Stimulated activated CD4-positive, alpha-beta T cell treated with anti-CD3 and anti-CD28 coated beads, TNF-alpha, amount 100 ng/mL, for 1 hour (primary cell): ENCODE results near the gene MORN1.

Experiments
- DNase-seq, 3 donors: peaks; one replicate each; pipeline ENCODE4 v3.0.0-alpha.2; 2020; ENCODE audit warnings: low read depth in 3 of 3, low spot score in 1 of 3

The MORN1 gene

DNA sequence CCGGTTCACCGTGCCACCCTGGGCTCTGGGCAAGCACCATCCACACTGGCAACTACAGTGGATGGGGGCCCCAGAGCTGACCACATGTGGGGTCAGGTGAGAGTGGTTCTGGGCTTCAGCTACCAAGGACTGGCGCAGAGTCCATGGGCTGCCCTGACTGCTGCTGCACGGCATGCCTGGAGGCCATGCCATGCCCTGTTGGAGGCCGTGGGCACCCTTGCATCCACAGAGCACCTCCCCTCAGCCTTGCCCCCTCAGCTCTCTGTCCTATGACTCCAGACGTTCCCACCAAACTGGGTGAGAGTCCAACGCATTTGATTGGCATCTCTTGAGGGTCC, 15.5 kb downstream of the MORN1 start:
- DNase-seq, result no peak

DNA sequence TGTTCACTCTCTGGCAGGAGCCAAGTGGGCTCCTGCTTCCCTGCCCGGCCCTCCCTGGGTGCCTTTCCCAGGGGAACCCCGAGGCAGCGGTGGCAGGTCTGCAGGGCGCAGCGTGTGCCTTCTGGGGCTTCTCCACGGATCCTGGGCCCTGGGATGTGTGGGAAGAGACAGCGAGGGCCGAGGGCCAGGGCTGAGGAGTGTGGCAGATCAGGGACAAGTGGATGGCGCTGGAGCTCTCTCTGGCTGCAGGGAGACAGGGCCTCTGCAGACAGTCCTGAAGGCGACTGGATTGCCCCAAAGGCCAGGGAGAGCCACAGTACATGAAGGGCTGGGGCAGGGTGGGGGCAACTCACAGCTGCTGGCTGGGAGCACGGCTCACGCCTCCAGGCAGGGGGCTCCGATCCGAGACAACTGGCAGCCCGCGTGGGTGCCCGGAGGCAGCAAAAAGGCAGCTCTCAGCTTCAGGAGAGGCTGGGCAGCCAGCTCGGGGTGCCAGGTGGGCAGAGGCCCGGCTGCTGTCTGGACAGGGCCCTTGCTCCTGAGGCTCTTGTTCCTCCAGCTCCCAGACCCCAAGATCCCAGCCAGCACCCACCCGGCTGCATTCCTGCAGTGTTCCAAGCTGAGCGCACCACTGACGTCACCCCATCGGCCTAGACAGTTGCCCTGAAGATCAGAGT, 16.0 kb downstream of the MORN1 start:
- DNase-seq, result no peak

DNA sequence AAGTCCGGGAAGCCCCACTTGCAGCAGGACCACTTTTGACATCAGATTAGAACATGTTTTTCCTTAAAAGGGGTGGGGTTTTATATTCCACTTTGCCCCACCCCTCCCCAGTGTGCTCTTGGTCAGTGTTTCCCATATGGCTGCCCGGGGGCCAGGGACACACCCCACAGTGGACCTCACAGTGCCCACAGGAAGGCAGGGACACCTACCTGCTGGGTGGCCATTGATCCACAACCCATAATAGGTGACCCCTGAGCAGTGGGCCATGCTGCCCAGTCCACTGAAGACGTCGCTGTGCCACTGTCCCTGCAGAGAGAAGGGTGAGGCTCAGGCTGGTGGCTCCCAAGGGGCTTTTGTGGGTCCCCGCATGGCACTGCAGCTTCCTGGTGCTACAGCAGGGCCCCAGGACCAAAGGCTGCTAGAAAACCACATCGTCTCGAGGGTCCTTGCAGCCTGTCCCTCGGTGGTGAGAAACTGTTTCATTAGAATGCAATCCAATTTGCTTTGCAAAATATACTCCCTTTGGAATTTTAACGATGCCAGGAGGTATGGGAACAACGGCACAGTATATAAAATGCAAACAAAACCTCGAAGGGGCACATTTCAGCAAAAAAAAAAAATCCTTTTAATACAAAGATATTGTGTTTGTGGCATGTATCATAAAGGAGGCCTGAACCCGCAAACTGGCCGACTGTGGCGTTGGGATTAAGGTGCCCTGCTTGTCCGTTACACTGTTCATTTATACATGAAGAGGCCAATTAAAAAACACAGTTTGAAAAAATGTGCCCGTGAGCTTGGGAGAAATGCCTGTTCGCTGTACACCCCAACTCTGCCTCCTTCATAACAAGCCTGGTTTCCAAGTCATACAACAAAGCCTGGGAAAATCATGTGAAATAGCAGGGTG, 16.9 kb downstream of the MORN1 start:
- no peak for DNase-seq

DNA sequence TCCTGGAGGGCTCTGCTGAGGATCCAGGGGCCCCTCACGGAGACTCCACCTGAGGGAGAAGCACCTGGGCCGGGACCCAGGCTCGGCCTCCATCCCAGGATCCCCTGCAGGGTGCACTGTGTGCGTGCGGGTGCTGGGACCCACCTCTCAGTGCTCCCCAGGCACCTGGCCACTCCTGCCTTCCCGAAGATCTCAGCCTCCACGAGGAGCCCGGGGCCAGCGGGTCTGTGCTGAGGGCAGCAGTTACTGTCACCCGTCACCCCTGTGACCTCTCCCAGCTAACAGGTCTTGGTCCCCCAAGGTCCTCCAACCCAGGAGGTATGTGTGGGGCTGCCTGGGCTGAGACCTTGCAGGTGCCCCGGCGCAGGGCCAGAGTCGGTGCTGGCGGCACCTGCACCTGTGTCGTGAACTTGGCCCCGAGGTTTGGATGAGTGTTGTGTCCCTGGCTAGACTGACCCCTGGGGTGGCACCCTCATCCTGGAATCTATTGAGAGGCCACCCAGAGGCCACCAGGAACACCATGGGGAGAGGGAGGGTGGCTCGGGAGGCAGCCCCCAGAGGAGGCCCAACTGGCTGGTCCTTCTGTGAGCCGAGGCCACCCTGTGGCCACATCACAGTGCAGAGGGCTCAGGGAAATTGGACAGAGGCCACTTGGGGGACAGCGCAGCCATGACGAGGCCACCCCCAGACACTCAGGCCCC, 17.7 kb downstream of the MORN1 start:
- no peak for DNase-seq

DNA sequence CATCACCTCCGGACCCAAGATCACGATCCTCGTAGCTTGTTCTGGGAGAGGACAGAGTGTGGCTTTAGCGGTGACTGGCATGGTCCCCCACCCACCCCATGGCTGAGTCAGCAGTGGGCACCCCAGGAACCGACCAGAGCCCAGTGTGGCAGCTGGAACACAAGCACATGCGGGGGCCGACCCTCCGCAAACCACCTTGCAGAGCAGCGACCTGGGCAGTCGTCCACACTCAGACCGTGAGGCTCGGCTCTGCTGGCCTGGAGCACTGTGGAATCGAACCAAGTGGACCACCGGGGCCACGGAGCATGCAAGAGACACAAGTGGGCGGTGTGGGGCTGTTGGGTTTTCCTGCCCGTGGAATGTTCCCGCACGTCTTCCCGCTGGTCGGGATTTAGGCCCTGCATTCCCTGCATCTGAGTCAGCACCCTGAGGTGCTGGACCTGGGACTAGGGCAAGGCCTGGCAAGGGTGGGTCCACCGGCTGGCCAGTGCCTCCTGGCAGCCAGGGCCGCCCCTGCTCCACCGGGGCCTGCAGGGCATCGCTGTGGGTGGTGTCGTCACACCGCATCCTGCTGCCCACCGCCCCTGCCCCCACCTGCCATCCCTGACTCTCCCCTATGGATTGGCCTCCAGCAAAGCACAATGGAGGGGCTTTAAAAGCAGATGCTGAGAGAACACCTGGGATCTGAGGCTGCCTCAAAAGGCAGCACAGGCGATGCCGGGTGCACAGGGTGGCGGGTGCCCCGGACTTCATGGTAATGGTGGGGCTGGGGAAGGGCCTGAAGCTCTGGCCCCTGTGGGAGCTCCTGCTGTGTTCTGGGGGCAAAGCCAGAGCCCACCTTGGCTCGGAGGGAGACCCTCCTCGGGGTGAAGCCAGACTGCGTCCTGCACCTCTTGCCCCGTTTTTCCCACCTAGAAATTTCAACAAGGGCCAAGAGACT, 18.5 kb downstream of the MORN1 start:
- DNase-seq, result no peak

DNA sequence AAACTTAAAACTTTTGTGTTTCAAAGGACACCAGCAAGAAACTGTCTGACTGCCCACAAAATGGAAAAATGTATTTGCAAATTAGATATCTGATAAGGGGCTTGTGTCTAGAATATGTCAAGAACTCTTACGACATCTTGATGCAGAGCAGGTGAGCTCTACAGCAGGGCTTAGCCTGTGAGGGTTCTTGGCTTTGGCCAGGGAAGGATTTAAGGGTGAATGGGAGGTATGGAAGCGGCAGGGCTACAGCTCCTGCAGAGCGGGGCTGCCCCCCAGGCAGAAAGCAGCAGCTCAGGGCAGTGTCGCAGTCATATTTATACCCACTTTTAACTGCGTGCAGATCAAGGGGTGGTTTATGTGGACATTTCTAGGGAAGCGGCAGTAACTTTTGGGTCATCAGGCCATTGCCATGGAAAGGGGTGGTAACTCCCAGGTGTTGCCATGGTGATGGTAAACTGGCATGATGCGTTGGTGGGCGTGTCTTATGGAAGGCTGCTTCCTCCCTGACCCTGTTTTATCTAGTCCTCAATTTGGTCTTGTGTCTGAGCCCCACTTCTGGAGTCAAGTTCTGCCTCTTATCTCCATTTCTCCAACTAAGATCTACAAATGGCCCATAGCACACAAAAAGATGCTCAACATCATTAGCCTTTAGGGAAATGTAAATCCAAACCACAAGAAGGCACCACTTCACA, 23.2 kb downstream of the MORN1 start:
- DNase-seq, result no peak

DNA sequence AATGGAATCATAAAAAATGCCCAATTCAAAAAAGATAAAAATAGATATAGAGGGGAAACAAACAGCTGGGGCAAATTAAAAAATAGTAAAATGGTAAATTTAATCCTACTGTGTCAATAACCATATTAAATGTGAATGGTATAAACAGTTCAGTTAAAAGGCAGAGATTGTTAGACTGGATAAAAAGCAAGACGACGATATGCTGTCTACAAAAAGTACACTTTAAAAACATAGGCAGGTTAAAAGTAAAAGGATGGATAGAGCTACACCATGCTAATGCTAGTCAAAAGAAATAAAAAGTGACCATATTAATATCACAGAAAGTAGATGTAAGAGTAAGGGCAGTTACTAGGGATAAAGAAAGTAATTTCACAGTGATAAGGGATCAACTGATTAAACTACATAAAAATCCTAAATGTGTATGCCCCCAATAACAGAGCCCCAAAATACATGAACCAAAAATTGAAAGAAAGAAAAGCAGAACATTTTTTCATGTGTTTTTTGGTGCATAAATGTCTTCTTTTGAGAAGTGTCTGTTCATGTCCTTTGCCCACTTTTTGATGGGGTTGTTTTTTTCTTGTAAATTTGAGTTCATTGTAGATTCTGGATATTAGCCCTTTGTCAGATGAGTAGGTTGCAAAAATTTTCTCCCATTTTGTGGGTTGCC, 27.4 kb downstream of the MORN1 start:
- no peak for DNase-seq

DNA sequence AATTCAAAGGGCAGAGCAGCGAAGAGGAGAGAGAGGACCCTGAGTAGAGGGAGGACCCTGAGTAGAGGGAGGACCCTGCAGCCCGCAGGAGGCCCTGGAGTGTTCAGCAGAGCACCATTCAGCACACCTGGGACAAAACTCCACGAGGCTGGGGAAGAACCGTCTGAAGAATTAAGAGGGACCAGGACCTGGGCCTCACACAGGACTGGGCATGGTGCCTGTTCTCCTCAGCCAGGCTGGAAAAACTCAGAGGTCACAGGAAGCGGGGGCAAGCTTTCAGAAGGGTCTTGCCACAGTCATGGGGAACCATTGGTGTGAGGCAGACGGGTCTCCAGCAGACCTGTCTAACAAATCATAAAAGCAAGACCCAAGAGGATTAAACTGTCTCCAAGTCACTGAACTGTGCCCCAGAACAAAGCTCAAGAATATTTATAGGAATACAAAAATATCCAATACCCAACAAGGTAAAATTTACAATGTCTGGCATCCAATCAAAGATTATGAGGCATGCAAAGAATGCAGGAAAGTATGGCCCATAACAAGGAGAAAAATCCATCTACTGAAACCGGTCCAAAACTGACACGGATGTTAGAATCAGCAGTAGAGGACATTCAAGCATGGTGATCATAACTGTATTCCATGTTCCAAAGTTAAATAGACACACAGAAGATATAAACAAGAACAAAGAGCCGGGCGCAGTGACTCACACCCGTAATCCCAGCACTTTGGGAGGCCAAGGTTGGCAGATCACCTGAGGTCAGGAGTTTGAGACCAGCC, 30.6 kb downstream of the MORN1 start:
- DNase-seq, result no peak

DNA sequence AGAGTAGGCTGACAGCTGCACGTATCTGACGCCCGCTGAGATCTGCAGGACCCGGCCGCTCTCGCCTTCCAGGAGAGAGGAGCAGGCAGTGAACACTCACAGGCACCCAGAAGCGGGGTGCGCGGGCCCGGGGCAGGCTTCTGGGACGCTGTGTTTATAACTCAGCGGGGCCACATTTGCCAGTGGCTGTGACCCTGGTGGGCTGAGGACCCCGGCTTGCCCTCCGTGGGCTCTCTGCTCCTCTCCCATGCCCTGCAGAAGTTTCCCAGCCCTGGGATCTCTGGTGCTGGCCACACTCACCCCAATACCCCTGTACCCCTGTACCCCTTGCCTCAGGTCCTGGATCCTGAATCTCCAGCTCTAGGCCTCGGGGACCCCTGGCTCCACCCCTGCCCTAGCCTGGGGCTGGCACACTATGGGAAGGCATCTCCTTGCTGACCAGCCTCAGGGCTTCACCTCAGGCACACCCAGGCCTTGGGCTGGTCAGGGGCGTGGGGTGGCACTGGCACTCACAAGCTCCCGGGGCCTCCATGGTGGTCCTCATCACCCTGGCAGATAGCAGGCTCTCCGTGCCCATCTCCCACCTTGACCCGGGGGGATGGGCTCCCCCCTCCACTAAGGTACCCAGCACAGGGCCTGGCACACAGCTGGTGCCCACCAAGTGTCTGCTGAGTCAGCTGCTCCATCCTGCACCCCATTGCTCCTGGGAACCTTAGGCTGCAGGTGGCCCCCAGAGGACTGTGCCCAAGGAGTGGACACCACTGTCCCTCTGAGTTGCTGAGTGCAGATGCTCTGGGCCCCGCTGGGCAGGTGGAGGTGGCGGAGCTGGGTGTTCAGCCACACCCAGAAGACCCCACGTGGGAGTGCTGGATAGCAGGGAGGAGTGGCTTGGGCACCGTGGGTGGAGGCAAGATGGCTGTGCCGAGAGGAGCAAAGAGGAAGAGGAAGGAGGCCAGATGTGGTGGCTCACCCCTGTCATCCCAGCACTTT, 32.4 kb downstream of the MORN1 start:
- DNase-seq, result no peak

DNA sequence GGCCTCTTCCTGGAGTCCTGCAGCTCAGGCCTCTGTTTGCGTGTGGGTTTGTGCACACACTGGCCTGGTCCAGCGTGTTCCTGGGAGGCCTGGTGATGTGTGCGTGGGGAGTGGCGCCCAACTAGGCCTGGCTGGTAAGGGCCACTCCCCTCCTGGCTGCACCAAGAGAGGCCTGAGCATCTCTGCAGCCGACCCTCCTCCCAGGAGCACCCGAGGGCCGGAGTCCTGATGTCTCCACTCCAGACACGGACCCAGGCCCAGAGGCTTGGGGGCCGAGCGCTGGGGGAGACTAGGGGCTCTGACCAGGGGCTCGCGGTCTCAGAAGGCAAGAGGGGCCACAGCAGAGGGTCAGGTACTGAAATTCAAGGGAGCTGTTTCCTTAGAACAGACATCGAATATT, 33.3 kb downstream of the MORN1 start:
- no peak for DNase-seq

DNA sequence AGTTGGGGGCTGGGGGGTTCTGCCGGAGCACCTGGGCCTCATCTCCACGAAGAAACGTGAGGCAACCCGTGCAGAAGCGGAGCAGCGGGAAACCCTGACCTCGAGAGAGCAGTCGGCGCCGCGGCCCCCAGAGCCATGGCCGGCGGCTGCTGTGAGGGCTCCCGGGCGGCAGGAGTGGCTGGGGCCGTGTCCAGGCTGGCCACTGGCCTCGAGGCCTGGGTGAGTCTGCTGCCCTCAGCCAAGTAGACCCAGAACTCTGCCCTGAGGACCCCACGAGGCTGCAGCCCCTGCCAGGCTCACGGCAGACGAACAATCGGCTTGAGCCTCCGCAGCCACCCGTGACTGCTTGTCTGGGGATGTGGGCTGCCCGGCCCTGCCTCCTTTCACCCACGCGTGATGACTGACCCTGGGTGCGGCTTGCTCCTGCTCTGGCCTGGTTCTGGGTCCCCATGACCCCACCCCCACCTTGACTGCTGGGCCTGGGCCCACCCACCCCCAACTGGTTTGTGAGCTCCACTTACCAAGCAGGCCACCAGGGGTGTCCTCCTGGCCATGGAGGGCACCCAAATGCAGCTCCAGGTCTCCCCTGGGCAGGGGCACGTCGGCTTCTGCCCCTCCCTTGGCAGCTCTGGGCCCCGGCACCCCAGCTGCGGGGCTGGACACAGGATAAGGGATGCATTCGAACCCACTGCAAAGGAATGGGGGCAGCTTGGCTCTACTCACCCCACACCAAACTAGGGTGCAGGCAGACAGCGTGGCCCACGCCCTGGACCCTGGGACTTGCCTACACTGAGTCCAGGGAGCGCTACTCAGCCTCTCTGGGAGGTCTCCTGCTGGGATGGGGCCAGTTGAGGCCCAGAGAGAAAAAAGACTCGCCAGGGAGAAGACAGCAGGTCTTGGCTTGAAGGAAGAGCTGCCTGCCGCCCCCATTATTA, 34.2 kb downstream of the MORN1 start:
- DNase-seq, result no peak

DNA sequence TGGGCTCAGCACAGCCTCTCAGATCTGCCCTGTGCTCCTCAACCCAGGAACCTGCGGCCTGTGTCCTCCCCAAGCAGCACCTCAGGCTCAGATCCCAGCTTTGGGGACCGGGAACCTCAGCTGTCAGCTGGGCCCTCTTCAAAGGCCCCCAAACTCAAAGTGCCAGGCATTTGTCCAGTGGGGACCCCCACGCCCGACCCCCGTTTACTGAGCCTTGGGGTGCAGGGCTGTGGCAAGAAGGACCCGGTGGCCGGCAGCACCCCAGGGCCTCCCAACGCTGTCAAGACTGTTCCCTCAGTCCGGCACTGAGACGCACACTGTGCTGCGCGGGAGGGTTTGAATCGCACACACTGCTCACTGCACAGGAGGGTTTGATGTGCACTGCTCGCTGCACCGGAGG, 35.0 kb downstream of the MORN1 start:
- DNase-seq, result no peak

DNA sequence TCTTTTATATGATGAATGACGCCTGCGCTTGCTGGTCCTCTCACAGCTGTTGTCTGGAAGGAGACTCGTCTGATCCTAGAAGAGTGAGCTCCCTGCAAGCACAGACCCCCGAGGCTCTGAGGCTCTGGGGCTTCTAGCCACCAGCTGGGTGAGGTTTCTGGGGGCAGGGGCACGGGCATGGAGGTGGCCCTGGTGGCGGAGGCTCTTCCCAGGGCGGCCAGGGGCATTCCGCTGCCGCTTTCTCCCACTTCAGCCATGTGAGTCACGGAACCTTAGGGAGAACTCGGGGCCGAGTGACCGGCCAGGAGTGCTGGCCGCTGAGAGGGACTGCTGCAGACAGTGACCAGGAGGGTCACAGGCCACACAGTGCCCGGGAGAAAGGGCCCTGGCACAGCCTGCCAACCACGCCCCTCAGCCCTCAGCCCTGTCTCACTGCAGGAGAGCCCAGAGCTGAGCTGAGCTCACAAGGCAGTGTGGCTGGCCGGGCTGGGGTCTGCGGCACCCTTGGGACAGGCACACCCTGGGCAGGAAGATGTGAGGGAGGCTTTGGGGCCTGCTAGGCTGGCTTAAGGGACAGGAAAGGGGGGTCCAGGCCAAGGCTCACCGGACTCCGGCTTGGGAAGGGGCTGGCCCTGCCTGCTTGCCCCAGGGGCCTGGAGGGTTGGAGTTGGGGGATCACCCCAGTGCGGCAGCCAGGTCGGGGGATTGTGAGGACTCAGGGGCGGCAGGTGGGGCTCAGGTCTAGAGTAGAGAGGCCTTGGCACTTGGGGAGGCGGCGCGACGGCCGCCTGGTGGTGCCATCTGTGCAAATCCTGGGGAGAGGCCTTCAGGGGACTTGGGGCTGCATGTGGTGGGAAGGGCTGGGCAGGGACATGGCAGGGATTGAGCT, 35.7 kb downstream of the MORN1 start:
- no peak for DNase-seq

DNA sequence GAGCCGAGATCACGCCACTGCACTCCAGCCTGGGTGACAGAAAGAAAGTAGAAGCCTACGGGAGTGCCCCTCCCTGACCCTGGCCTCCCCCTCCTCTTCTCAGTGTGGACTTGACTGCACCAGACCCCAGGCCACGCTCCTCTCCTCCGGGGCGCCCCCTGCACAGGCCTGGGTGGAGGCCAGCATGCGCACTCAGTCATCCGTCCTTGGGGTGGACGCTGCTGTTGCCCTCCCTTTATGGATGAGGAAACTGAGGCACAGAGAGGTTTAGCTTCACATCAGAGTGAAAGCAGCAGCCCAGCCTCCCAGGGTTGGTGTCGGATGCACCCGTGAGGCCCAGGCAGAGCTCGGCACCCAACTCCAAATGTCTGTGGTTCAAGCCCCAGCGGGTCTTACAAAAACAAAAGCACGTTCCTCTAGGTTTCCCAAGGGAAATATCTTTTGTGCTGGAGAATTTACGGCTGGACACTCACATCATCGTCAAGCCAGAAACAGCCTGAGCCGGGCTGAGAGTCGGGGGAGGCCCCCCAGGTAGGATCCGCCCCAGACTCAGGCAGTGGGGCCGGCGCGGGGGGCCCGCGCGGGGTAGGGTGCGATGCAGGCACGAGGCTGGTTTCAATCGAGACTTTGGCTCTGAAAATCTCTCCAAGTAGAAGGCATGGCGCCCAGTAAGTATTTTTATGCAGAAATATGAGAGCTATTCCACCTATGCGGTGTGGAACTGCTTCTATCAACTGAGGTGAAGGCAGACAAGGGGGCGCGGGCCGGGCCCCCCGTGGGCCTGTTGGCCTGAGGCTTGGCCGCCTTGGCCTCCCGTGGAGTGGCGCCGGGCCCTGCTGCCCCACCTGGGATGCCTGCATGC, 36.6 kb downstream of the MORN1 start:
- DNase-seq, result no peak
